ENCODE measurements around the gene SEPTIN12.

The SEPTIN12 gene

GRCh38 chr16:4783951-4784336 is 4.2 kb downstream of the SEPTIN12 start:
- DNase-seq, result no peak

GRCh38 chr16:4783251-4783950 is 4.7 kb downstream of the SEPTIN12 start:
- no peak for DNase-seq

GRCh38 chr16:4780235-4780634 is 7.9 kb downstream of the SEPTIN12 start:
- no peak for DNase-seq

- DNase-seq, result no peak
Observed at GRCh38 chr16:4778050-4778392, 10.1 kb downstream of the SEPTIN12 start.

- DNase-seq, result no peak
Observed at GRCh38 chr16:4777339-4778049, 10.7 kb downstream of the SEPTIN12 start.

GRCh38 chr16:4776141-4776705 is 11.9 kb downstream of the SEPTIN12 start:
- no peak for DNase-seq

DNA sequence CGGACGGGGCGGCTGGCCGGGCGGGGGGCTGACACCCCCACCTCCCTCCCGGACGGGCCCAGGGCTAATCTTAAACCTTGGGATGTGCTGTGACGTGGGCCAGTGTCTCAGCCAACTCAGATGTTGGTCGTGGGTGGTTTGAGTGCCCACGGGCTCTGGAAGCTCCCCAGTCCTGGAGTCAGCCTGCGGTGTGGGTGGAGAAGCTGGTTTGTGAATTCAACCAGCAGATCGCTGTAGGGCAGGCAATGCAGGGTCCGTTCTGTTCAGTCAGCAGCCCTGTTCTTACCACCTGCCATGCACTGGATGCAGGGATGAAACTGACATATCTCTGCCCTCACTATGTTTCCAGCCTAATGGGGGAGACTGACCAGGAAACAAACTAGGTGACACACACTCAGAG is 13.1 kb downstream of the SEPTIN12 start:
- DNase-seq, result no peak

DNA sequence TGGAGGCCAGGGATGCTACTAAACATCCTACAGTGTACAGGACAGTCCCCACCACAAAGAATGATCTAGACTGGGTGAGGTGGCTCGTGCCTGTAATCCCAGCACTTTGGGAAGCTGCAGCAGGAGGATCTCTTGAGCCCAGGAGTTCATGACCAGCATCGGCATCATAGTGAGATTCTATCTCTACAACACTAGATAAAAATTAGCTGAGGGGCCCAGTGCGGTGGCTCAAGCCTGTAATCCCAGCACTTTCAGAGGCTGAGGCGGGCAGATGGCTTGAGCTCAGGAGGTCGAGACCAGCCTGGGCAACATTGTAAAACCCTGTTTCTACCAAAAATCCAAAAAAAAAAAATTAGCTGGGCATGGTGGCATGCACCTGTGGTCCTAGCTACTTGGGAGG is 15.8 kb downstream of the SEPTIN12 start:
- DNase-seq, result no peak

GRCh38 chr16:4771646-4772045 is 16.5 kb downstream of the SEPTIN12 start:
- no peak for DNase-seq

GRCh38 chr16:4769306-4769638 is 18.9 kb downstream of the SEPTIN12 start:
- DNase-seq, result peak in 2 of 6 experiments; percentile 7 to 17

DNA sequence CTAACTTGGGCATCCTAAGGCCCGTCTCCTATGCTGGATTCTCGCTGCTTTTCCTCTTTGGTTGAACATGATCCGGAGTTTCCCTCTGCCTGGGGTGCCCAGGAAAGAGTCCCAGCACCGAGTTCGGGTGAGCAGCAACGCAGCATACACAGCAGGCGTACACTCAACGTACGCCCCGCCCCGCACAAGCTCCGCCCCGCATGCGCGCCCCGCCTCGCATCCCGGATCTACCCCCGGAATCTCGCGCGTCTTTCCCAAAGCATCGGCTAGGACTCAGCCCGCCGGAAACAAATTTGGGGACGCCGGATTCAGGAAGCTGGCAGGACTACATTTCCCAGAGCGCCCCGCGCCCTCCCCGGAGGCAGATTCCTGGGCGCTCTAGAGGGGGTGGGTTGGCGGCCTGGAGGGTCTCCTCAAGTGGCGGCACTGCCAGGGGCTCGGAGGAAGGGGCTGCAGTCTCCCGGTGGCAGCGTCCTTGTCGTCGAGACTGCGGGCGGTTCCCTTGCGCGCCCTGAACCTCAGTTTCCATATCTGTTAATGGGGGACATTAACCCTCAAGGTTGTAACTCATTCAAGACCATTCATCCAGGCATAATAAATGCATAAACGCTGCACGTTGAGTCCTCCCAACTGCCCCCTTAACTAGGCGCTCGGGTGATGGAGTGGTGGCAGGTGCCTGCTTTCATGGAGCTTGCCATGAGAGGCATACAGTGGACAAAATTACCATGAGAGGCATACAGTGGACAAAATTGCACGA is 19.4 kb downstream of the SEPTIN12 start:
- DNase-seq, result peak; percentile 60 to 83 (median 74)

DNA sequence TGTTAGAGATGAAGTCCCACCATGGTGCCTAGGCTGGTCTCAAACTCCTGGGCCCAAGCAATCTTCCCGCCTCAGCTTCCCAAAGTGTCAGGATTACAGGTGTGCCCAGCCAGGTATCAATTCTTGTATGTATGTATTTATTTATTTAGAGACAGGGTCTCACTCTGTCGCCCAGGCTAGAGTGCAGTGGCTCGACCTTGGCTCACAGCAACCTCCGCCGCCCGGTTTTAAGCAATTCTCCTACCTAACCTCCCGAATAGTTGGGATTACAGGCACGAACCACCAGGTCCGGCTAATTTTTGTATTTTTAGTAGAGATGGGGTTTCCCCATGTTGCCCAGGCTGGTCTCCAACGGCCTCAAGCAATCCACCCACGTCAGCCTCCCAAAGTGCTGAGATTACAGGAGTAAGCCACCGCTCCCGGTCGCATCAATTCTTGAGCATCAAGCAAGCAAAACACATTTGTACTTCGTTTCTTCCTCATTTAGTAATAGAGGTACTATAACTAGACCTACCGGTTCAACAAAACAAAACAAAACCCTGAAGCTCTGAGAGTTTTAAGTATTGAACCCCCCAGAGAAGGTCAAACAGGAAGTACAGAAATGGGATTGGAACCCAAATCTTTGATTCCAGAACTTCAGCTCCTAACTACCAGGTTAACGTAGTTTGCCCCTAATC is 20.1 kb downstream of the SEPTIN12 start:
- peak in 1 of 6 experiments; percentile 40 for DNase-seq

- DNase-seq, result peak; percentile 85 to 93 (median 92)
Observed at GRCh38 chr16:4766875-4767628, 21.1 kb downstream of the SEPTIN12 start, which contains the start of gene ZNF500. TSS of gene ZNF500 (minus strand) at chr16:4767162. CDS start at chr16:4765978, 1,184 bp downstream.

DNA sequence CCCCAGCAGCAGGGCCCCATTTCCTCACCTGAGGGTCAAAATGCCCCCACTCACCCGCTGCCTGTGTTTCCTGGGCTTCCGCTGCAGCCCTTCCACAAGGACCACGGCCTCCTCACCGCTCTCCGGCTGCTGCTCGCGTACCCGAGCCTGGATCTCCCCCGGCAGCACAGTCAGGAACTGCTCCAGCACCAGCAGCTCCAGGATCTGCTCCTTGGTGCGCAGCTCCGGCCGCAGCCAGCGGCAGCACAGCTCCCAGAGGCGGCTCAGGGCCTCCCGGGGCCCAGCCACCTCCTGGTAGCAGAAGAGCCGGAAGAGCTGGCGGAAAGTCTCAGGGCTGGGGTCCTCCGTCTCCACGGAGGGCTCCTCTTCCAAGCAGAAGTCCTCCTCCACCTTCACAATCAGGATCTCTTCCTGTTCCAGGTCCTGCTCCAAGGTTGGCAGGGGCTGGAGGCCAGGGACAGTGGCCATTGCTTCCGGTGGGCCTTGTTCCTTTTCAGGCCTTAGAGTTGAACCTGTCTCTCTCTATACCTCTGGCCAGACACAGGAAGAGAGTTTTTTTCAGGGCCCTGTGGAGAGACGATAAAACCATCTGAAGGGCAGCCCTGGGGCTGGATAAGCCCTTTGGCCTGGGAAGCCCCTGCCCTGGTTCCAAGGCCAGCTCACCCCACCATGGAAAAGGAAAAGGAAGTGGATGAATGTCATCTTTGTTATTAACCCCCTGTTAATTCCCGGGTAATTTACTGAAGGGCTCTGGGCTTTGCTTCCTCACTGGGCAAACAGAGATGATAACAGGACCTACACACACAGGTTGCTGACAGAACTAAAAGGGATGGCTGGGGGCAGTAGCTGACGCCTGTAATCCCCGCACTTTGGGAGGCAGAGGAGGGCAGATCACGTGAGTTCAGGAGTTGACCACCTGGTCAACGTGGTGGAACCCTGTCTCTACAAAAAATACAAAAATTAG is 22.4 kb downstream of the SEPTIN12 start:
- DNase-seq, result no peak

DNA sequence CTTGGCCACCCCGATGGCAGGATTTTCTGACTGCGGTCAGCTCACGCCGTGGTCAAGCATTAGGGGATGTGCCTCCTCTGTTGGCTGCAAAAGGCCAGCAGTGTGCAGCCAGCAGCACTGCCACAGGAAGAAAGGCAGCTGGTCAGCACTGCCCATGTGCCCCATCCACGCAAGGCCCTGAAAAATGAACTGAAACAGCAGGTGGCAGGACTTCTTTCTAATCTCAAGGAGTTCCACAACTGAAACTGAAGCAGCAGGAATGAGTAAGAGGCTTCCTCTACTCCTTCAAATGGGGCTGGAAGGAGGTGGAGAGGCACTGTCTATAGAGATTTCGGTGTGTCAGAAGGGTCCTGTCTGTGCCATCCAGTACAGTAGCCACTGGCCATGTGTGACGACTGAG is 24.4 kb downstream of the SEPTIN12 start:
- no peak for DNase-seq

DNA sequence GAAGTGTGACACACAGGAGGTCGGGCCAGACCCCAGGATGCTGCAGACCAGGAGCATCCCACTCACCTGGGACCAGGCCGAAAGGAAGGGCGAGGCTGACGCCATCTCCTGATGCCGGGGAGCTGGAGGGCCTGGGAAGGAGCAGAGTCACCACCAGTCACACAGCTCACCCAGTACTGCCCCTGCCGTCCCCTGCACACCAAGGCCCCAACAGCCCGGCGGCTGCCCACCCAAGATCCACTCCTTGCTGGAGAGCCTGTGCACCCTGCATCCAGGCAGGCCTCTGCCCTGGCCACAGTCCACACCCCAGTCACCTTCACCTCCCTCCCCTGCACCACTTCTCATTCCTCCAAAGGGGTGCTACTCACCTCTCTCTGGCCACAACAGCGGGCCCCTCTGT is 25.9 kb downstream of the SEPTIN12 start:
- no peak for DNase-seq

- DNase-seq, result no peak
Observed at GRCh38 chr16:4760221-4760910, 27.8 kb downstream of the SEPTIN12 start.

GRCh38 chr16:4755687-4756086 is 32.5 kb downstream of the SEPTIN12 start:
- no peak for DNase-seq

GRCh38 chr16:4754865-4755264 is 33.3 kb downstream of the SEPTIN12 start:
- no peak for DNase-seq

DNA sequence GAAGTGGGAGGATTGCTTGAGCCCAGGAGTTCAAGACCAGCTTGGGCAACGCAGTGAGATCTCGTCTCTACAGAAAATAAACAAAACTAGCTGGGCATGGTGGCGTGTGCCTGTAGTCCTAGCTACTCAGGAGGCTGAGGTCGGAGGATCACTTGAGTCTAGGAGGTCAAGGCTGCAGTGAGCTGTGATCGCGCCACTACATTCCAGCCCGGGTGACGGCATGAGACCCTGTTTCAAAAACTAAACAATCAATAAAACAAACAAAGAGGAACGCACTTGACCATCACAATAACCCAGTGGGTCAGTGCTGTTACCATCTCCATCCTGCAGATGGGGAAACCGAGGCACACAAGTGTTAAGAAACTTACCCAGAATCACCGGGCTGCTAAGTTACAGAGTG is 34.9 kb downstream of the SEPTIN12 start:
- DNase-seq, result no peak

Measured in stimulated activated naive CD4-positive, alpha-beta T cell (primary cell).